Measurements from ENCODE around the gene ETV7. TPM values are rescaled to one million over a fixed set of nuclear protein-coding genes. Genes with fewer than 3 reads are reported as not detected.

Gene ETV7
- total RNA-seq, 2 experiments from 2014 or later: 0.67 to 0.99 TPM

- no peak for DNase-seq
- Mint-ChIP-seq H3K4me3 (no peak overlapping the region), H3K4me1 (ENCODE audit: low read depth) (peaks cover 22% of the 10 kb centered on the region), H3K36me3 (ENCODE audit: low read depth) (no peaks in the 10 kb centered on the region), H3K27me3 (ENCODE audit: low read depth) (no peaks in the 10 kb centered on the region), H3K9me3 (no peaks in the 10 kb centered on the region), H3K27ac (peak overlapping the region; percentile 6)
- CTCF ChIA-PET: interaction anchor here (0.5 kb wide), 1 partner anchor 525 kb away, joined by 3 read pairs; no protein-coding TSS in a partner anchor
- intact Hi-C loops (cut with micrococcal nuclease): no loop called here
Observed at GRCh38 chr6:36381502-36382389, 5.7 kb downstream of the ETV7 start.

GRCh38 chr6:36380166-36380565 is 7.3 kb downstream of the ETV7 start:
- CTCF ChIA-PET: no interaction called here
- no peaks in the 10 kb centered on the region for H3K9me3 Mint-ChIP-seq
- no peak for DNase-seq
- intact Hi-C loops (cut with micrococcal nuclease): no loop called here
- H3K4me1 Mint-ChIP-seq (ENCODE audit: low read depth): peaks cover 13% of the 10 kb centered on the region
- no peaks in the 10 kb centered on the region for H3K36me3 Mint-ChIP-seq (ENCODE audit: low read depth)
- no peaks in the 10 kb centered on the region for H3K27me3 Mint-ChIP-seq (ENCODE audit: low read depth)
- no peak overlapping the region for H3K4me3 Mint-ChIP-seq
- no peak overlapping the region for H3K27ac Mint-ChIP-seq

- DNase-seq: no peak
- Mint-ChIP-seq H3K4me1 (ENCODE audit: low read depth) (peaks cover 10% of the 10 kb centered on the region), H3K36me3 (ENCODE audit: low read depth) (no peaks in the 10 kb centered on the region), H3K27me3 (ENCODE audit: low read depth) (no peaks in the 10 kb centered on the region), H3K27ac (no peak overlapping the region), H3K4me3 (no peak overlapping the region), H3K9me3 (no peaks in the 10 kb centered on the region)
- CTCF ChIA-PET: no interaction called here
- intact Hi-C loops (cut with micrococcal nuclease): no loop called here
Observed at GRCh38 chr6:36378936-36379335, 8.5 kb downstream of the ETV7 start.

GRCh38 chr6:36378243-36378920 is 9.1 kb downstream of the ETV7 start:
- CTCF ChIA-PET: no interaction called here
- H3K9me3 Mint-ChIP-seq: no peaks in the 10 kb centered on the region
- H3K27ac Mint-ChIP-seq: no peak overlapping the region
- no peak overlapping the region for H3K4me3 Mint-ChIP-seq
- no peaks in the 10 kb centered on the region for H3K36me3 Mint-ChIP-seq (ENCODE audit: low read depth)
- no peaks in the 10 kb centered on the region for H3K27me3 Mint-ChIP-seq (ENCODE audit: low read depth)
- intact Hi-C loops (cut with micrococcal nuclease): no loop called here
- H3K4me1 Mint-ChIP-seq (ENCODE audit: low read depth): peaks cover 5% of the 10 kb centered on the region
- no peak for DNase-seq

DNA sequence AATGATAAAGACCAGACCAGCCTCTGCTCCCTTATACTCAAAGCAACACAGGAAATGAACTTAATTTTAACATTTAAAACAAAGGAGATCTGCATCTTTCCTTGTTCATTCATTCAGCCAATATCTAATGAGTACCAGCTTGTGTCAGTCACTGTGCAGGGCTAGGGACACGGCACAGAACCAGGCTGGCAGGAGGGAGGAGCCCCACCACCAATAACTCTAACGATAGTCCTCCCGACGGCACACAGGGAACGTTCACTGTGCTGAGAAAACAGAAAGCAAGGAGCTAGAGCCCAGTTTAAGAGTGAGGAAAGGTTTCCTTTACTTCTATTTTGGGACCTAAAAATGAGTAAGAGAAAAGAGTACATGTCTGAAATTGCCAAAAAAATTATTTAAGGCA is 9.9 kb downstream of the ETV7 start:
- Mint-ChIP-seq H3K36me3 (ENCODE audit: low read depth) (no peaks in the 10 kb centered on the region), H3K9me3 (no peaks in the 10 kb centered on the region), H3K4me3 (no peak overlapping the region), H3K27me3 (ENCODE audit: low read depth) (no peaks in the 10 kb centered on the region), H3K27ac (no peak overlapping the region), H3K4me1 (ENCODE audit: low read depth) (peaks cover 2% of the 10 kb centered on the region)
- CTCF ChIA-PET: no interaction called here
- DNase-seq: no peak
- intact Hi-C loops (cut with micrococcal nuclease): no loop called here

- Mint-ChIP-seq H3K36me3 (ENCODE audit: low read depth) (no peaks in the 10 kb centered on the region), H3K4me1 (ENCODE audit: low read depth) (no peaks in the 10 kb centered on the region), H3K4me3 (no peak overlapping the region), H3K27ac (no peak overlapping the region), H3K9me3 (no peaks in the 10 kb centered on the region), H3K27me3 (ENCODE audit: low read depth) (no peaks in the 10 kb centered on the region)
- intact Hi-C loops (cut with micrococcal nuclease): no loop called here
- CTCF ChIA-PET: no interaction called here
- no peak for DNase-seq
Observed at GRCh38 chr6:36376742-36377141, 10.7 kb downstream of the ETV7 start.

GRCh38 chr6:36376183-36376582 is 11.3 kb downstream of the ETV7 start:
- no peaks in the 10 kb centered on the region for H3K27me3 Mint-ChIP-seq (ENCODE audit: low read depth)
- no peak overlapping the region for H3K4me3 Mint-ChIP-seq

GRCh38 chr6:36375644-36376155 is 11.8 kb downstream of the ETV7 start:
- H3K4me3 Mint-ChIP-seq: no peak overlapping the region
- no peaks in the 10 kb centered on the region for H3K9me3 Mint-ChIP-seq
- H3K4me1 Mint-ChIP-seq (ENCODE audit: low read depth): no peaks in the 10 kb centered on the region
- CTCF ChIA-PET: interaction anchor here (0.9 kb wide), 1 partner anchor 16 kb away, joined by 3 read pairs; no protein-coding TSS in a partner anchor
- intact Hi-C loops (cut with micrococcal nuclease): no loop called here
- no peaks in the 10 kb centered on the region for H3K27me3 Mint-ChIP-seq (ENCODE audit: low read depth)
- DNase-seq: no peak
- no peak overlapping the region for H3K27ac Mint-ChIP-seq
- H3K36me3 Mint-ChIP-seq (ENCODE audit: low read depth): no peaks in the 10 kb centered on the region

More at GRCh38 chr6:36376183-36376582, 11.3 kb downstream of the ETV7 start:
- DNase-seq: no peak
- intact Hi-C loops (cut with micrococcal nuclease): no loop called here
- no peaks in the 10 kb centered on the region for H3K9me3 Mint-ChIP-seq
- H3K27ac Mint-ChIP-seq: no peak overlapping the region
- no peaks in the 10 kb centered on the region for H3K36me3 Mint-ChIP-seq (ENCODE audit: low read depth)
- H3K4me1 Mint-ChIP-seq (ENCODE audit: low read depth): no peaks in the 10 kb centered on the region
- CTCF ChIA-PET: no interaction called here

GRCh38 chr6:36374972-36375371 is 12.5 kb downstream of the ETV7 start:
- no peak for DNase-seq
- Mint-ChIP-seq H3K4me3 (no peak overlapping the region), H3K36me3 (ENCODE audit: low read depth) (no peaks in the 10 kb centered on the region), H3K27me3 (ENCODE audit: low read depth) (no peaks in the 10 kb centered on the region), H3K4me1 (ENCODE audit: low read depth) (no peaks in the 10 kb centered on the region), H3K27ac (no peak overlapping the region), H3K9me3 (no peaks in the 10 kb centered on the region)
- intact Hi-C loops (cut with micrococcal nuclease): no loop called here
- CTCF ChIA-PET: interaction anchor here (0.9 kb wide), 1 partner anchor 15 kb away, joined by 3 read pairs; no protein-coding TSS in a partner anchor

GRCh38 chr6:36374194-36374593 is 13.3 kb downstream of the ETV7 start:
- CTCF ChIA-PET: interaction anchor here (0.6 kb wide), 1 partner anchor 277 kb away, joined by 3 read pairs; no protein-coding TSS in a partner anchor
- DNase-seq: no peak
- intact Hi-C loops (cut with micrococcal nuclease): no loop called here
- Mint-ChIP-seq H3K27me3 (ENCODE audit: low read depth) (no peaks in the 10 kb centered on the region), H3K9me3 (no peaks in the 10 kb centered on the region), H3K36me3 (ENCODE audit: low read depth) (no peaks in the 10 kb centered on the region), H3K27ac (no peak overlapping the region), H3K4me1 (ENCODE audit: low read depth) (no peaks in the 10 kb centered on the region), H3K4me3 (no peak overlapping the region)

- CTCF ChIA-PET: interaction anchor here (0.6 kb wide), 1 partner anchor 276 kb away, joined by 3 read pairs; no protein-coding TSS in a partner anchor
- Mint-ChIP-seq H3K36me3 (ENCODE audit: low read depth) (no peaks in the 10 kb centered on the region), H3K27ac (no peak overlapping the region), H3K4me3 (no peak overlapping the region), H3K4me1 (ENCODE audit: low read depth) (no peaks in the 10 kb centered on the region), H3K9me3 (no peaks in the 10 kb centered on the region), H3K27me3 (ENCODE audit: low read depth) (no peaks in the 10 kb centered on the region)
- intact Hi-C loops (cut with micrococcal nuclease): no loop called here
- DNase-seq: no peak
Observed at GRCh38 chr6:36373368-36374019, 14.0 kb downstream of the ETV7 start.

DNA sequence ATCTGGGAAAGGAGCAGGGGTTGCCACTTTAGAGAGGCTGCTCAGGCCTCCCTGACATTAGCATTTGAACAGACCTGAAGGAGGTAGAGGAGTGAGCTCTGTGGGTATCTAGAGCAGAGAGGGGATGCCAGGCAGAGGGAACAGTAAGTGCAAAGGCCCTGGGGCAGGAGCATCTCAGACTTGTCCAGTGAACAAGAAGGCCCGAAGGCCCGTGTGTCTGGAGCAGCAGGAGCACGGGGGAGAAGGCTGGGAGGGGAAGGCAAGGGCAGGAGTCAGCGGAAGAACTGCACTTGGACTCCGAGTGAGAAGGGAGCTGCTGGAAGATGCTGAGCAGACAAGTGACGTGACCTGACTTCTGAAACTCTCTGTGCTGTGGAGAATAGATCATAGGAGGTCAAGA is 15.4 kb downstream of the ETV7 start:
- intact Hi-C loops (cut with micrococcal nuclease): no loop called here
- Mint-ChIP-seq H3K36me3 (ENCODE audit: low read depth) (no peaks in the 10 kb centered on the region), H3K4me3 (no peak overlapping the region), H3K9me3 (no peaks in the 10 kb centered on the region), H3K27ac (no peak overlapping the region), H3K4me1 (ENCODE audit: low read depth) (no peaks in the 10 kb centered on the region), H3K27me3 (ENCODE audit: low read depth) (no peaks in the 10 kb centered on the region)
- CTCF ChIA-PET: interaction anchor here (1.4 kb wide), 1 partner anchor 13 kb away, joined by 3 read pairs; no protein-coding TSS in a partner anchor
- no peak for DNase-seq

Measured in activated naive CD4-positive, alpha-beta T cell treated with anti-CD3 and anti-CD28 coated beads for 36 hours (primary cell).